ENCODE measurements around the gene CEBPG. TPM values are rescaled to one million over a fixed set of nuclear protein-coding genes. Genes with fewer than 3 reads are reported as not detected.

Gene CEBPG
- total RNA-seq, 1 donor from 2014 or later, result 75.1 TPM

DNA sequence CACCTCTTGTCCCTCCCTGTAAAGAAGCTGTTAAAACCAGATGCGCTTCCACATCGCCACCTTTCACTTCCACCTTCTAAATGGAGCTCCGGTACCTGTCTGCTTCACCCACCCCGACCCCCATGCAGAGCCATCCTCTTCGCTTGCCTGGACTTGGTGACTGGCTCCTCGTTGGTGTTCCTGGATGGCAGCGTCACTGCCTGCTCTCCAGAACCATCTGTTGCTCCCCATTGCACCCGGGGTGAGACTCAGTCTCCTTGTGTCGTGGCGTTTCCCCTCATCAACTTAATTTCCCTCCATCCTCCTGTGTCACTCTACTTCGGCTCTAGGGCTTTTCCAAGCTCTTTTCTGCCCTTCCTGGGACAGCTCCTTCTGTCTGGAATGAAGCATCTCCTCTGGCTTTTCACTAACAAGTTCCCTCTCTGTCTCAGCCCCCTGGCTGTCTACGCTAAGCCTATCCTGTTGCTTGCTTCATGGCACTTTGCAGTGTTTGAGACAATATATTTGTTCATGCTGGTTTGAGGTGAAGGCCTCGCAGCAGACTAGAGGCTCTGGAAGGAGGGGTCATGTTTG lies 10.3 kb downstream of the CEBPG start:
- Mint-ChIP-seq H3K9me3 (ENCODE audit: unreplicated experiment) (peaks cover 9% of the 10 kb centered on the region), H3K27me3 (ENCODE audit: unreplicated experiment) (peaks cover 4% of the 10 kb centered on the region), H3K27ac (ENCODE audit: unreplicated experiment) (no peak overlapping the region), H3K4me3 (ENCODE audit: unreplicated experiment) (no peak overlapping the region), H3K4me1 (ENCODE audit: low read depth, unreplicated experiment) (peaks cover 36% of the 10 kb centered on the region), H3K36me3 (ENCODE audit: unreplicated experiment) (no peaks in the 10 kb centered on the region)
- TF ChIP-seq, protein P1, sequence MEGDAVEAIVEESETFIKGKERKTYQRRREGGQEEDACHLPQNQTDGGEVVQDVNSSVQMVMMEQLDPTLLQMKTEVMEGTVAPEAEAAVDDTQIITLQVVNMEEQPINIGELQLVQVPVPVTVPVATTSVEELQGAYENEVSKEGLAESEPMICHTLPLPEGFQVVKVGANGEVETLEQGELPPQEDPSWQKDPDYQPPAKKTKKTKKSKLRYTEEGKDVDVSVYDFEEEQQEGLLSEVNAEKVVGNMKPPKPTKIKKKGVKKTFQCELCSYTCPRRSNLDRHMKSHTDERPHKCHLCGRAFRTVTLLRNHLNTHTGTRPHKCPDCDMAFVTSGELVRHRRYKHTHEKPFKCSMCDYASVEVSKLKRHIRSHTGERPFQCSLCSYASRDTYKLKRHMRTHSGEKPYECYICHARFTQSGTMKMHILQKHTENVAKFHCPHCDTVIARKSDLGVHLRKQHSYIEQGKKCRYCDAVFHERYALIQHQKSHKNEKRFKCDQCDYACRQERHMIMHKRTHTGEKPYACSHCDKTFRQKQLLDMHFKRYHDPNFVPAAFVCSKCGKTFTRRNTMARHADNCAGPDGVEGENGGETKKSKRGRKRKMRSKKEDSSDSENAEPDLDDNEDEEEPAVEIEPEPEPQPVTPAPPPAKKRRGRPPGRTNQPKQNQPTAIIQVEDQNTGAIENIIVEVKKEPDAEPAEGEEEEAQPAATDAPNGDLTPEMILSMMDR (IDR thresholded peaks at IDR 0.05; ENCODE audit: partially characterized antibody, unreplicated experiment), result no peak
- DNase-seq, result no peak

DNA sequence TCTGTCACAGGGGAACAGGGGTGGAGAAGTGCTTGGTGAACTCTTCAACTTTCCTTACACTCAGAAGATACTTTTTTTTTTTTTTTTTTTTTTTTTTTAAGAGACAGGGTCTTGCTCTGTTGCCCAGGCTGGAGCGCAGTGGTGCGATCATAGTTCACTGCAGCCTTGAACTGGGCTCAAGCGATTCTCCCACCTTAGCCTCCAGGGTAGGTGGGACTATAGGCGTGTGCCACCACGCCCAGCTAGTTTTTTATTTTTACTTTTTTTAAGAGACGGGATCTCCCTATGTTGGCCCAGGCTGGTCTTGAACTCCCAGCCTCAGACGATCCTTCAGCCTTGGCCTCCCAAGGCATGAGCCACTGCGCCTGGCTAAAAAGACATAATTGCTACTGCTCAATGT lies 11.5 kb downstream of the CEBPG start:
- no peak for DNase-seq
- no peaks in the 10 kb centered on the region for H3K27me3 Mint-ChIP-seq (ENCODE audit: unreplicated experiment)
- H3K4me1 Mint-ChIP-seq (ENCODE audit: low read depth, unreplicated experiment), result peaks cover 28% of the 10 kb centered on the region
- no peak overlapping the region for H3K27ac Mint-ChIP-seq (ENCODE audit: unreplicated experiment)
- no peaks in the 10 kb centered on the region for H3K36me3 Mint-ChIP-seq (ENCODE audit: unreplicated experiment)
- TF ChIP-seq, protein P1 (IDR thresholded peaks at IDR 0.05; ENCODE audit: partially characterized antibody, unreplicated experiment), result no peak
- H3K9me3 Mint-ChIP-seq (ENCODE audit: unreplicated experiment), result peaks cover 9% of the 10 kb centered on the region
- no peak overlapping the region for H3K4me3 Mint-ChIP-seq (ENCODE audit: unreplicated experiment)

DNA sequence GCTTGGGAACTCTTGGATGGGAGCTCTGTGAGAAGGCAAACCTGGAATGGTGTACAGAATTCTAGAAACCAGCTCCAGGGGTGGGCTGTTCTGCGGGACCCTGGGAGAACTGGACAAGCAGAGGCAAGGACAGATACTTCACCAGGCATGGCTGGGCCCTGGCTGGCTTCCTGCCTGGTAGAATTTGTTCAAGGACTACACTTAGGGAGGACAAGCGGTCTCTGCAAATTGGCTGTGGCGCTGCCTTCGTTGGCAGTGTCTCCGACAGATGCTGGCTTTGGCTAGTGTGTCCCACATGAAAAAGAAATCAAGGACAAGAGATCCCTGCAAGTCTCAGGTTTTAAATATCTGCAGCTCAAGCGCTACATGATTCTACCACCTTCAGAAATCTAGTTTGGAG lies 12.4 kb downstream of the CEBPG start:
- peaks cover 11% of the 10 kb centered on the region for H3K9me3 Mint-ChIP-seq (ENCODE audit: unreplicated experiment)
- H3K27ac Mint-ChIP-seq (ENCODE audit: unreplicated experiment), result no peak overlapping the region
- no peak overlapping the region for H3K4me3 Mint-ChIP-seq (ENCODE audit: unreplicated experiment)
- peaks cover 27% of the 10 kb centered on the region for H3K4me1 Mint-ChIP-seq (ENCODE audit: low read depth, unreplicated experiment)
- H3K36me3 Mint-ChIP-seq (ENCODE audit: unreplicated experiment), result no peaks in the 10 kb centered on the region
- H3K27me3 Mint-ChIP-seq (ENCODE audit: unreplicated experiment), result no peaks in the 10 kb centered on the region
- TF ChIP-seq, protein P1 (IDR thresholded peaks at IDR 0.05; ENCODE audit: partially characterized antibody, unreplicated experiment), result no peak
- DNase-seq, result no peak

DNA sequence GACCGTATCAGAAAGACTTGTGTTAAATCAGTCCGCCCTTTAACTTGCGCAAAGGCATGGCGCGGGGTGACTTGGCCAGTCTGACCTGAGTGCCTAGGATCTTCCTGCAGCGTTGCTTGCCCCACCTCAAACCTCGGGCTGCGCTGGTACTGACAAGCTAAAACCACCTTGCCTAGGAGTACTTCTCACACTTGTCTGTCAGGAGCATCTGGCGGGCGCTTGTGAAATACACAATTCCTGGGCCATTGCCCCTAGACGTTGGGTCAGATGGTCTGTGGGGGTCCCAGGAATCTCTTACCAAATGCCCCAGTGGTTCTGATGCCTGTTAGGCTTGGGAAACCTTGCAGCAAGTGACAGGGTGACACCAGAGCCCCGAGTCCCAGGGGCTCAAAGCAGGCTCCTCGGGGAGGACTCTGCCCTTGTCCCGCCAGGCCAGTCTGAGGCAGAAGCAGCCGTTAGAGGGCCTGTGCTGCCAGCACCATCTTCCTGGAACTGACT lies 12.9 kb downstream of the CEBPG start:
- TF ChIP-seq, protein P1 (IDR thresholded peaks at IDR 0.05; ENCODE audit: partially characterized antibody, unreplicated experiment), result no peak
- Mint-ChIP-seq H3K36me3 (ENCODE audit: unreplicated experiment) (no peaks in the 10 kb centered on the region), H3K4me1 (ENCODE audit: low read depth, unreplicated experiment) (peaks cover 22% of the 10 kb centered on the region), H3K27me3 (ENCODE audit: unreplicated experiment) (no peaks in the 10 kb centered on the region), H3K27ac (ENCODE audit: unreplicated experiment) (no peak overlapping the region), H3K9me3 (ENCODE audit: unreplicated experiment) (peaks cover 8% of the 10 kb centered on the region), H3K4me3 (ENCODE audit: unreplicated experiment) (peak overlapping the region; percentile 34)
- DNase-seq, result no peak

DNA sequence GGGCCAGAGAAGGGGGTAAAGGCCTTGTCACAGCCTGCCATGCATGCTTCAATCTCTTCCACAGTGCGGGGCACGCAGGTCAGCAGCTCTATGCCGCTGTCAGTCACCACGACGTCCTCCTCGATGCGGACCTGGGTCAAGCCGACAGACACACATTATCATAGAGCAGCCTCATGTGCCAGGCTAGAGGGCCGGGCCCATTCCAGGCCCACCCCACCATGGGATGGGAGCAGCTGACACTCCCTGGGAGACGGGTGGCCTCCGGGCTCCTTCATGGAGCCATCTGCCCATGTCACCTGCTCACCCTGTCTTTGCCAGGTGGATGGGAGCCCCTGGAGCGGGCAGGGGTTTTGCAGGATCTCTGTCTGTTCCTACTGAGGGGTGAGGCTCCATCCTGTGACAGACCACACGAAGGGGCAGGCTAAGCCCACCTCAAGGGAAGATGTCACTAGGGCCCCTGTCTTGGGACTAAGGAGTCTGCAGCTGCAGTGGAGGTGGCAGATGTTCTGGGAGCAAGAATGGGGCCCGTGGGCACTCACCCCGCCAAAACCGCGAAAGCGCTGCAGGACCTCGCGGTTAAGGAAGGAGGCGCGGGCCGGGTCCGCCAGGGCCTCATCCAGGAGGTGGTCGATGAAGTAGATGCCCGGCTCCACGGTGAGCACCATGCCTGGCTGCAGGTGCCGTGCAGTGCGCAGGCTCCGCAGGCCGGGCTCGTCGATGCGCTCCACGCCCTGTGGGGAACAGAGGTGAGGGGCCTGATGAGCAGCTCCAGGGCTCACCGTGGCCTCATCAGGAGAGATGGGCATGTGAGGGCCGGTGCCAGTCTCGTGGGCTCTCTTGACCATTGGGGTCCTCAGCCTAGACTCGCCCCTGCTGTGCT lies 14.1 kb downstream of the CEBPG start:
- no peaks in the 10 kb centered on the region for H3K36me3 Mint-ChIP-seq (ENCODE audit: unreplicated experiment)

More for the DNA sequence above, 14.1 kb downstream of the CEBPG start:
- DNase-seq, result no peak
- H3K4me1 Mint-ChIP-seq (ENCODE audit: low read depth, unreplicated experiment), result peaks cover 14% of the 10 kb centered on the region
- H3K4me3 Mint-ChIP-seq (ENCODE audit: unreplicated experiment), result peak overlapping the region; percentile 49
- peaks cover 8% of the 10 kb centered on the region for H3K9me3 Mint-ChIP-seq (ENCODE audit: unreplicated experiment)
- H3K27ac Mint-ChIP-seq (ENCODE audit: unreplicated experiment), result no peak overlapping the region
- no peaks in the 10 kb centered on the region for H3K27me3 Mint-ChIP-seq (ENCODE audit: unreplicated experiment)
- TF ChIP-seq, protein P1 (IDR thresholded peaks at IDR 0.05; ENCODE audit: partially characterized antibody, unreplicated experiment), result no peak
